NCI-H82 treated with DMSO at 0.1 percent for 48 hours (cell line): ENCODE results near the gene P3H1.

Experiments used
- DNase-seq: peaks from one replicate; lab custom pipeline; 2025; ENCODE audit not compliant: unreplicated experiment; lab: John Stamatoyannopoulos, UW

Gene P3H1

DNA sequence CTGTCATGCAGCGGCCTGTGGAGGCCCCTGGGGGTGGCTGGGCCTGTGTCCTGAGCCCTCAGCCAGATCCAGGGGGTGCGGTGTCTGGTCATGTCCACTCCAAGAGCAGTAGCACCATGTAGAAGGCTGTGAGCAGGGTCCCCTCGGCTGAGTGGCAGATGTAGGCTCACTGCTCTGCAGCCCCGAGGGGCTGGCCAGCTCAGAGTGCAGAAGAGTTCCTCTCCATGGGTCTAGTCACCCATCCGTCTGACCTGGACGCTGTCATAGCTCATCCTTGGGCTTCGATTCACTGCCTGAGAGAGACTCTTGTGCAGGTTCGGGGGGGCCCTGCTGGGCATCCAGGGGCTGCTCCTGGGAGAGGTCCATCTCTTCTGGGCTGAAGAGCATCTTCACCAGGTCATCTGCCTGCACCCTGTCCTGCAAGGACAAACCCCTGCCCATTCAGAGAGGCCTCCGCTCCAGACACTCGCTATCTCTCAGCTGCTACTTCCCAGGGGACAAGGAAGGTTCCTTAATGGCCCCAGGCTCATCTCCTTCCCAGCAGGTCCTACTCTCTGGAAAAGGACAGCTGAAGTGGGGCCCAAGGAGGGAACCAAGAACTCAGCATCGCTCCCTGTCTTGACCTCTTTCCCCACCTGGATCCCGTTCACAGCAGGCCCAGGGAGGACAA lies 20.3 kb downstream of the P3H1 start:
- no peak for DNase-seq

DNA sequence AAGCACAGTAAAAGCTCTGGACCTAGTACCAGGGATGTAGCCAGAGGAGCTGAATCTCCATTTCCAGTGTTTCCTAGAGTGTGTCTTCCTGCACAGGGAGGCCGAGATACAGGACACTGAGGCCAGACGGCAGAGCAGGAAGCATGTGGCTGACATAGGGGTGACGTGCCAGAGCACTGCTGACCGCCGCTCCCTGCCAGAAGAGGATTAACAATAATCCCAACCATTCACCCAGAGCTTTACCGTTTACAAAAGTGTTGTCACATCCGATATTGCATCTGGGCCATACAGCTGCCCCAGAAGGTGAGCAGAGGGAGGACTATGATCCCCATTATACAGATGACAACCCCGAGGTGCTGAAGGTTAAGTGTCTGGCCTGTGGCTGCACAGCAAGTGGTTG lies 21.0 kb downstream of the P3H1 start:
- DNase-seq, result peak; percentile 87

DNA sequence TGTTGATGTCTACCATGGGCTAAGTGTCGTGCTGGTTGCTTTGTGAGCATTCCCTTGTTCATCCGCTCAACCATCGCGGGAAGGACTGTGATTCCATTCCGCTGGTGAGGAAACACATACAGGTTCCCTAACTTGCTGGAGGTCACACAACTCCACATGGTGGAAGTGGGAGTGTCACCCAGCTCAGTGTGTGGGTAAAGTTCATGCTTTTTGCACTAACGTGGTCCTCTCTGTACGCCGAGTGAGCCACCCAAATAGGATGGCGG lies 22.7 kb downstream of the P3H1 start:
- no peak for DNase-seq

DNA sequence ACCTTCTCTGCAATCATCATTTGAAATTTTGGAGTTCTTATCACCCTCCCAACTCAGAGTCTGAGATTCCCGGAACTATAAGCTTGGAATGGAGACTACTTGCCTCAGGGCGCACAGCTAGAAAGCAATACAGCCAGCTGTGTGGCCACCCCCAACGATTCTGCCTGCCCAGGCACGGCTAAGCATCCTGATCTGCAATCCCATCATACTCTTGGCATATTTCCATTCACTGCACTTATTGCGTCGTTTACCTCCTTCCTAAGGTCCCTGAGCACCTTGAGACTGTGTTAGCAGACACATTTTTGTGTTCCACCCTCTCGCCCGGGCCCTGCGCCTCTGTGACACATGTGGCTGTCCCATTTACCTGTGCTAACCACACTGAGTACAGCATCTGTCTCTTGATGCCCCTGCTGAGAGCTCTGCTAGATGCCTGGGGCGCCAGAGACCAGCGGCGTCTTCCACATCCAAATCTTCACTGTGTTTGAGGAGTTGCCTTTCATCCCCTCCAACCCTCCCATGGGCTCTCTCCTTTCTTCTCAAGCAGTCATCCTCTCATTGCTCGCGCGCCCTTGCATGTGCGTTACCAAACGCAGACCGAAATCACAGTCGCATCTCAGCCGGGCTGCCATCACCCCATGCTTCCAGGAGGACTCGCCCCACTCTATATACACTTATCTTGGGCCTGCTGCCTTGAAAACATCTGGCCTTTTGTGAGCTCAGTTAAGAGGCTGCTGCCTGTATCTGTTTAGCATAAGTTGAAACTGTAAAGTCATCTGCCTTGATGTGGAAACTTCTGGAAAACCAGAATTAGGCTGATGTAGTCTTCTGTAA lies 23.3 kb downstream of the P3H1 start:
- DNase-seq, result no peak

DNA sequence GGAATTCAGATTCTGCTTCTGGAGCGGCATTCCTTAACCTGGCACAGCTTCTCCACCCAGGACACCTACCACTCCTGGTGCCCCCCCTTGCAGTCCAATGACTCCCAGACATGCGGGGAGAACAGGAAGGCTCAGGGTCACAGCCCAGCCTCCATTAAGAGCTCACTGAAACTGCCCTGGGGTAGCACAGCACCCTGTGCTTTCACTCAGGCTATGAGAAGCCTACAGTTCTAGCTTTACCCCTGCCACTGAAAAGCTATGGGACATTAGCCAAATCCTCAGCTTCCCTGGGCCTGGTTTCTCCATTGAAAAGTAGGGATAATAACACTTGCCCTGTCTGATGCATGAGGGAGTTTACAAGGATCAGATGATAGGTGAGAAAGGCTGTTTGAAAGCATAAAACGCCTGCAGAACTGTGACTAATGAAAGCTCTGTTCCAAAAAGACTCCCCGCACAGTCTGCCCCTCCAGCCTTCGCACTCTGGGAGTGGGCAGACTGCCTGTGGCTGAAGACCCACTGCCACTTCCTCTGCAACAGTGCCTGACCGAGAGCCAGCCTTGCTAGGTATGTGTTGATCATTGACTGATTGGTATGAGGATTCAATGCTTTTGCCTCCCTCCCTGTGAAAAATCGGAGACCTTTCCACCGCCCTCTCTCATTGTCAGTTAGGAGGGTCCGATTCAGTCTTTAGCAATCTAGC lies 24.1 kb downstream of the P3H1 start:
- no peak for DNase-seq

DNA sequence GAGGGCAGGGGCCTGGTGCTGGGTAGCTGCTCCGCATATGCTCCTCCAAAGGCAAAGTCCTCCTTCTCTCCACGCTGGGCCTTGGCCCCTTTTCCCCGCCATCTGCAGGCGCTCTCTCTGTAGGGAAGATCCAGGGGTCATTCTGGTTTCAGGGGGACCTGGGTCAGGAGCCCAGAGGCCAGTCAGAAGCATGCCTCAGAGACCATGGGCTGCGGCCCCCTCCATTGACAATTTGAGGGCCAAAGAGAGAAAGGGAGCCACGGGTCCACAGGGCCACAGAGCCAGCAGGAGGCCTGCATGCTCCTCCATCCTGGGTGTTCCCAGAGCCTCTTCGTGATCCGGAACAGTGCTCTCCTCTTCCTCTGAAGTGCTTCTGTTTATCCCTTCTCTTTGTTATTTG lies 24.7 kb downstream of the P3H1 start:
- no peak for DNase-seq

DNA sequence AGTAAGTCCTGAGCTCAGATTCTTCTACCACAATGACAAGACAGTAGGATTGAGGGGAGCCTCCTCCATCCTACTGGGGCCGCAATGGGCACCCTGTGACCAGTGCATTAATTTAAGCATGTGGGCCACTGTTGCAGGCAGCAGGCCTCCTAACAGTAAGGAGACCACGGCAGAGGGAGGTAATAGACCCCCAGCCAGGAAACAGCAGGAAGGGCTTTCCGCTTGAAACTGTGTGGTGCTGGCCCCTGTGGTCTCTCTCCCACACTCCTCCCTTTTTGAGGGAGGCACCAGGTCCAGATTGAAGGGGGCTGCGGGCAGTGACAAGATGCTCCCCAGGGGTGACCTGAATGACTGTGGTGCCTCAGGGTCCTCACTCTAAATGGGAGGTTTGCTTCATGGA lies 25.1 kb downstream of the P3H1 start:
- no peak for DNase-seq

DNA sequence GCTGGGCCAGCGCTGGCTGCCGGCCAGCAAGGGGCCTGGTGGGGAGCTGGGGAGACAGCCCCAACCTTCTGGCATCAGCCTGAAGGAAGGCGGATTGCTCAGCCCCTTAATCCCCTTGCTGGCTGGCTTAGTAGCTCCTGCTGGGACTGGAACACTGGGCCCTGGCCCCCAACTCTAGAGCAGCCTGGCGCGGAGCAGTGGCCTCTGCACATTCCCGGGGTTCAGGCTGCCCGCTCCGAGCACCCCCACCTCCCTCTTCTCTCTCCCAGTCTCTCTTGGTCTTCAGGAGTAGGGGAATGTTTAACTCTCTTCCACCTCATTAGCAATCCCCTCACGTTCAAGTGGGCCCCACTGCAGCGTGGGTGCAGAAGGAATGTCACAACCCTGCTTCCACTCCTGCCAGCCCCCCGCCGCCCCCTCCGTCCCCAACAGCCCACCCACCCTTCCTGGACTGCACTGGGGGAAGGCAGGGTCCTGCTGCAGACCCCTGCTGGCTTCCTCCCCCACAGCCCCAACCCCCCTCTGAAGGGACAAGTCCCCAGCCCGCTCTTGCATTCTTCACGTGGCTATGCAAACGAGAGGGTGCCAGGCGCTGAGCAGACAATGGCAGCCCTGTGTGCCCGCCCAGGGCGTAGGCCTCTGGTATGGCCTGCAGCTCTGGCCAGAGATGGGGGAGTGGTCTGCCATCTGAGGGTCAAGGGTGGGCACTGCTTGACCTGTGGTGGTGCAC lies 25.8 kb downstream of the P3H1 start:
- peak; percentile 33 for DNase-seq

DNA sequence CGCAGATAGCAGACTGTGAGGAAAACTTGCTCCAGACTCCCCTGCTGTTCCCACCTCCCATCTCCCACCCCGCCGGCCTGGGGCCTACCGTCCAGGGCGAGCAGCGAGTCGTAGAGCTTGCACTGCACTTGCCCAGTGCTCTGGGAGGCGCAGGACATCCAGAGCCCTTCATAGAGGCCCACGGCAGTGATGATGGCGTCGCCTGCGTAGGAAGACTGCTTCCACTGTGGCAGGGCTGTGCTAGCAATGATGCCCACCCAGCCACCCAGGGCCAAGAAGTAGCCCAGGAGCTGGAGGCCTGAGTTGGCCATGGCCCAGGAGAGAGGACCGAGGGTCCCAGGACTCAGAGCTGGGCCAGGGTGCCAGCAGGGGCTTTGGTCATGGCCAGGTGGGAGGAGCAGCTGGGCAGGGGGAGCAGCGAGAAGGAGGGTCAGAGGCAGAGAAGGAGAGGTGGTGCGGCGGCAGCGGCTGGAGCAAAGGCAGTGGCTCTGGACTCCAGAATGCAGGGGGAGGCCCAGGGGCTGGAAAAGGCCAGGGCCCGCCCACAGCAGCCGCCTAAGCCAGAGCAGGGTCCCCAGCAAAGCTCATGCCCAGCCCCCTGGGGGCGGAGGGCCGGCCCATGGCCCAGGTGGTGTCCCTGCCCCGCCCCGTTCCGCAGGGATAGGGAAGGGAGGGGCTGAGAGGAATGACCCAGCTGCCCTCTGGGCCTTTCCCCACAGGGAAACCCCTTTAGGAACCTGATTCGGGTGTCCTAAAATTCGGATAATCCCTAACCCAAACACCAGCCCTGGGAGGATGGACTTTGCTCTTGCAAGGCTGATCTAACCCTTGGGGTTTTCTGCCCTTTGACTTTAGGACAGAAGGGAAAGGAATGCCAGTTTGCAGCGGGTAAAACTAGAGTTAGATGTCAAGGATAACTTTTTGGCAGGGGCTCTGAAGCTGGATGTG lies 26.8 kb downstream of the P3H1 start, which contains the start of gene CLDN19:
CLDN19 (minus strand) TSS at position 484 of the 948 bp plus-strand sequence; CDS start at position 311, 173 bp downstream.
- peak; percentile 79 for DNase-seq

DNA sequence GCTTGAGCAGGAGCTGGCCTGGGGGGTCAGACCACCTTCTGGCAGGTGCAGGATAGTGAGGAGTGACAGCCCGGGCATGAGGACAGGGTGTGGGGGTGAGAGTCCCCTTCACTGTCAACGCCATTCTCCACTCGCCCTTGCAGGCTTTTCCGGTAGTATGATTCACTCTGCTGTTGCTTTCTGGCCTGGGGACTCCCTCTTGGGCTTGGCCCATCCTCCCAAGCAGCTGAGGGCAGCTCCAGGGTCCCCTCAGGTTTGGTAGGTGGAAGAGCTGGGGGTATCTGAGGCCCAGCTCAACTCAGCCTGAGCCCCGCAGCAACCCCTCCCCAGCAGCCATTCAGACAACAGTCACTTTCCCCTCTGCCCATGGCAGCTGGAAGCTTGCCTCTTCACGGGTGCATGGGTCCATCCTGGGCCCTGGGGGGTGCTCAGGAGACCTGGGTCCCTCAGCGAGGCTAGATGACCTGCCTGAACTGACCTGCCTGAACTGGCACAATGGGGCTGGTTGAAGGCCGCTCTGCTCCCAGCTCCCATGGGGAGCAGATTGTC lies 28.1 kb downstream of the P3H1 start:
- DNase-seq, result no peak

DNA sequence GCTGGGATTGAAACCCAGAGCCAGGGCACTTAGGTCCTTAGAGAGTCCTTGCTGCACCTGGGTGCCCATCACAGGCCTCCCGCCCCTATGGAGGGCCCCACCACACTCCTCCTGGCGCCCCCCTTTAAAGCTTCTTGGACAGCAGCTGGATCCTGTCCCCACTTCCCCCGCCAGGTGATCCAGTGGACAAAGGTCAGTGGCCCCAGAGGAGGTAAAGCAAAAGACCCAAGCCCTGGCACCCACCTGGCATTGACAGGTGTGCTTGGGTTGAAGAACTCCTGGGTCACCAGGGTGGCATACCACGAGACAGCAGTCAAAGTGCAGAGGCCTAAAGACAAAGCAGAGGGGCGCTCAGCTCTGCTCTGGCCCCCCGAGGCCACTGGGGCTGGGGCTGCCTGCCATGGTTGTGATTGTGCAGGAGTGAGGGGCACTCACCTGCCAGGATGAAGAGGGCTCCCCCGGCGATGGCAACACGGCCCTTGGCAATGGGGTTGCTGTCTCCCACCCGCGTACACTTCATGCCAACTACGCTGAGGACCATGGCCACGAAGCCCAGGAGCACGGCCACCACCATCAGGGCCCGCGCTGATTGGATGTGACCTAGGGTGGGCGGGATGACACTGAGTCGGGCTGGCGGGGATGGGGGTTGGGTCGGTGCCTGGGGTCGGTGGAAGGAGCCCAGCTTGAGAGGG lies 28.7 kb downstream of the P3H1 start:
- DNase-seq, result no peak

DNA sequence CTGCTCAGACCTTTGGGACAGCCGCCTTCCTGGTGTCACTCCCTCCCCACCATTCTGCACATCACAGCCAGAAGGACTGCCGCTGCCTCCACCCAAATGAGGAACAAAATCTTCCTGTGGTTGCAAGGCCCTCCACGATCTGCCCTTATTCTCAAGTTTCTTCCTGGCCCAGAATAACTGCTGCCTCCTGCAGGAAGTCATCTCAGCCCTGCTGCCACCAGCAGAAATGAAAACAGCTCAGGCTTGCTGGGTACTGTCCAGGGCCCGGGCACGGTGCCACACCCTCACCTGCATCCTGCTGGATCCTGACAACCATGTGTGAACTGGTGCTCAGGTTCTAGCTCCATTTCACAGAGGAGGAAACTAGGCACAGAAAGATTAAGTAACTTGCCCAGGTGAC lies 29.6 kb downstream of the P3H1 start:
- DNase-seq, result no peak

DNA sequence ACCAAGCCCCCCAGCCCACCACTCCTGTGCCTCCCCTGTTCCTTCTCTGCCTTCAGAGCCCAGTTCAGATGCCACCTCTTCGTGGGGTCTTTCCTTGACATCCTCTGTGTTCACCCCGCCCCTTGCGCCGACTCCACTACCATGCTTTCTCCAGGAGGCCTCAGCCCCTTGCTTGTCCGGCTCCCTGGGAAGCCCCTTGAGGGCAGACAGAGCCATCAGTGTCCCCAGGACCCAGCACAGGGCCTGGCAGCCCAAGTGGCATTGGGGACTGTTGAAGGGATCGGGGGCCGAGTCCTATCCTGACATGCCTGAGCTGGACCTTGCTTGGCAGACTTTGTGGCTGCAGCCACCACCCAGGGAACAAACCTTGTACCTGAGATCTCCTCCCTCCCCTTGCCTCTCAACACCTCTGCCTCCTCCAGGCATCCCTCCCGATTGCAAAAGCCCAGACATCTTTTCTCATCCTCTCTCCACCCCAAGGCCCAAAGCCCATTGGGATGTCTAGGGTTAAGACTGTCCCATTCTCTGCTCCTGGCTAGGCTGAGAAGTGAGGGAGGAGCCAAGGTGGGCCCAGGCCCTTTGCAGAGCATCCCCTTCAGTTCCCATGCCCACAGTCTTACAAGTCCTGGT lies 30.1 kb downstream of the P3H1 start:
- DNase-seq, result no peak

DNA sequence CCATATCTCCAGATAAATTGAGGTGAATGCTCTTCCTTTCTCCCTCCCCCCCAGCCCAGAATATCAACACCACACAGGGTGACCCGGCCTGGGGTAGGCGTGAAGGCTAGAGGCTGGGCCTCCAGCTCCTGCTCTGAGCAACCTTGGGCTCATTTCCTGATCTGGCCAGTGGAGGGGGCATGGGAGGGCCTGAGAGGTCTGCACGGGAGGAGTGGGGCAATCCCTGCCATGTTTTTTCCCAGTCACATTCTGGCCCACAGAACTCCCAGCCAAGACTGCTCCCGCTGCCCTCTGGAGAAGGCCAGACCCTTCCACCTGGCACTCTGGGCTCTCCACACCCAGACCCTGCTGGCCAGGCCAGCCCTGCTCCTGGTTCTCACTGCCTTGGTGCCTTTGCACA lies 30.7 kb downstream of the P3H1 start:
- DNase-seq, result no peak

DNA sequence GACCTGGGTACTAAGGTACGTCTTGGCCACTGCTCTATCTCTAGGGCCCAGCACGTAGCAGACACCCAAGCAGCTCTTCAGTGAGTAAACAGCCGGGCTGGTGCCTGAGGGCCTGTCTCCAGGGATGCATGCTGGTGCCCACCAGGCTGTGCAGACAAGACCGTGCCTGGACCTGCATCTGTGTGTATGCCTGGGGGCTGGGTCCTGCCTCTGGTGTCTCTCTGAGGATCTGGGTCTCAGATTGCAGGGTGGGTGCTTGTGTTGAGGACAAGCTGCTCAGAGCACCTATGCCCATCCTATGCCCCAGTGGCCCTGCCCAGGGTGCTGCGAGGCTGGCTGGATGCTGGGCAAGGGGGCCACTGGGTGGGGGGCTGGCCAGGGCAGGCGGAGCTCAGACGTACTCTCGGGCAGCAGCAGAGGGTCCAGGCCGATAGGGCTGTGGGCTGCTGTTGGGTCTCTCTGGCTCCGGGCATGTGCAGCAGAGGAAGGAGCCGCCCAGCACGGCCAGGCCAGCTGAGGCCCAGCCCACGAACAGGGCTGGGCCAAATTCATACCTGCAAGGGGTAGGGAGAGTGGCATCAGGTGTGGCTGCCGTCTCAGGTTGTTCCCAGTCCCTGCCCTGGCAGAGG lies 31.2 kb downstream of the P3H1 start:
- no peak for DNase-seq

DNA sequence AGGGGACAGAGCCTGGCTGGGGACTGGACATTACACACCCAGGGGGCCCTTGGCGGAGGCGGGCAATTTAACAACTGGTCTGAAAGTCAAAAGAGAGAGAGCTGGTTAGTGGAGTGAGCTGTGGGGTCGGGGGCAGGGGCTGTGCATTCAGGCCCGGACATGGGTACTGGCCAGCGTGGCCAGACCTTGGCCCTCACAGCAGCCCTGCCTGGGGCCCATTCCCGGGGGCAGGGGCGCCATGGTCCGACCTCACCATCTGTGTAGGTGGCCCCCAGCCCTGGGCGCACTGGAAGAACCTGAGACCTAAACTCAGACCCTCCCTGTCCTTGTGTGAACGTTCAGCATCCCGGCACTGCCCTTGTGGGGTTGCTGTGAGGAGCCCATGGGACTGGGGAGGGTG lies 31.8 kb downstream of the P3H1 start:
- DNase-seq, result no peak

DNA sequence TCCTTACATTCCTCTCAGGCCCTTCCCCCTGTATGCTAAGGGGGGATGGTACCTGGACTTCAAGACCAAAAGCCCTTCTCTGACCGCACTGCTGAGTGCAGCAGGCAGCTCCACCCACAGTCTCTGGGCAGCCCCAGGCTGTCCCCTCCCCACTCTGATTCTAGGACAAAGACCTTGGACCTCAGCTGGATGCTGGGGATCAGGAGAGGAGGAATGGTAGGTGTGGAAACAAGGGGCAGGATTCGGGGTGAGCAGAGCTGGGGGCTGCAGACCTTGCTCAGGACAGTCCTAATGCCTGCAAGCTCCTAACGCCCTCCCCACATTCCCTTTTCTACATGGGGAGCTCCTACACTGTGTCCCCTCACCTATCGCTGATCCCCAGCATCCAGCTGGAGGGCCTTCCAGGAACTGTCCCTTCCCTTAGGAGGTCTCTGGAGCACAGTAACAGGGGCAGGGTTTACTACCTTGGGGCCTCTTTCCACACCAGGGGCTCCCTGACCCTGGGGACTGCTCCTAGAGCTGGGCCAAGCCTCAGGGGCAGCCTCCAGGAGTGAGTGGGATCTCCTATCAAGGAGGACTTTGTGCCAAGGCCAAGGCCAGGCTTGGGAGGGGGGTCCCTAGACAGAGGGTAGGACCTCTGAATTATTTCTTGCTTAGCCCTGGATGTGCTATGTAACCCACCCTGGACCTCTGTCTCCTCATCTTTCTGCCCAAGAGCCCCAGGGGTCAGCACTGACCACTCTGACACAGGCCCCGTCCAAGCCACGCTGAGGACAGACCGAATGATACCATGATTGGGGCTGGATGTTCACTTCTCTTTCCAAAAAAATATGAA lies 32.4 kb downstream of the P3H1 start:
- DNase-seq, result no peak
